ENCODE measurements around the gene SNAI3.

The SNAI3 gene

GRCh38 chr16:88685156-88686061 is 898 bp downstream of the SNAI3 start:
- peak in 1 of 2 experiments; percentile 28 for TF ChIP-seq CTCF (IDR thresholded peaks at IDR 0.05)
- no peaks in the 10 kb centered on the region for H3K9me3 ChIP-seq
- peaks cover 2 to 92% of the 10 kb centered on the region in 2 donors for H3K27me3 ChIP-seq
- no peaks in the 10 kb centered on the region for H3K36me3 ChIP-seq
- H3K27ac ChIP-seq = no peak overlapping the region
- no peak for DNase-seq
- H3K4me3 ChIP-seq = peak overlapping the region; percentile 36 to 46
- H3K4me1 ChIP-seq = peaks cover 0 to 22% (median 19%) of the 10 kb centered on the region in 4 donors
- intact Hi-C loops (cut with DNase I; ENCODE audit: low total_unique reads) = no loop called here

- no peak for TF ChIP-seq CTCF (IDR thresholded peaks at IDR 0.05)
- Histone ChIP-seq H3K36me3 (no peaks in the 10 kb centered on the region), H3K27ac (no peak overlapping the region), H3K4me1 (peaks cover 0 to 22% (median 19%) of the 10 kb centered on the region in 4 donors), H3K27me3 (peaks cover 2 to 88% of the 10 kb centered on the region in 2 donors), H3K4me3 (peak overlapping the region in 1 of 2 donors; percentile 46), H3K9me3 (no peaks in the 10 kb centered on the region)
- no peak for DNase-seq
- intact Hi-C loops (cut with DNase I; ENCODE audit: low total_unique reads) = no loop called here
Observed at GRCh38 chr16:88684569-88685155, 1.6 kb downstream of the SNAI3 start.

GRCh38 chr16:88681709-88682451 is 4.4 kb downstream of the SNAI3 start:
- Histone ChIP-seq H3K27ac (no peak overlapping the region), H3K9me3 (no peaks in the 10 kb centered on the region), H3K27me3 (peaks cover 2 to 84% of the 10 kb centered on the region in 2 donors), H3K4me3 (no peak overlapping the region), H3K36me3 (no peaks in the 10 kb centered on the region), H3K4me1 (peaks cover 0 to 19% (median 16%) of the 10 kb centered on the region in 4 donors)
- peak in 1 of 2 donors; percentile 79 for DNase-seq
- intact Hi-C loops (cut with DNase I; ENCODE audit: low total_unique reads) = no loop called here
- TF ChIP-seq CTCF (IDR thresholded peaks at IDR 0.05) = no peak

GRCh38 chr16:88681084-88681680 is 5.1 kb downstream of the SNAI3 start:
- intact Hi-C loops (cut with DNase I; ENCODE audit: low total_unique reads) = no loop called here
- TF ChIP-seq CTCF (IDR thresholded peaks at IDR 0.05) = no peak
- peaks cover 2 to 83% of the 10 kb centered on the region in 2 donors for H3K27me3 ChIP-seq
- no peaks in the 10 kb centered on the region for H3K9me3 ChIP-seq
- no peak overlapping the region for H3K4me3 ChIP-seq
- no peak for DNase-seq
- peaks cover 0 to 12% (median 9%) of the 10 kb centered on the region in 4 donors for H3K4me1 ChIP-seq
- H3K36me3 ChIP-seq = no peaks in the 10 kb centered on the region
- H3K27ac ChIP-seq = no peak overlapping the region

- H3K4me3 ChIP-seq = no peak overlapping the region
- TF ChIP-seq CTCF (IDR thresholded peaks at IDR 0.05) = no peak
- H3K4me1 ChIP-seq = peaks cover 0 to 6% (median 4%) of the 10 kb centered on the region in 4 donors
- peaks cover 0 to 77% of the 10 kb centered on the region in 2 donors for H3K27me3 ChIP-seq
- no peak for DNase-seq
- H3K9me3 ChIP-seq = no peaks in the 10 kb centered on the region
- no peak overlapping the region for H3K27ac ChIP-seq
- intact Hi-C loops (cut with DNase I; ENCODE audit: low total_unique reads) = no loop called here
- no peaks in the 10 kb centered on the region for H3K36me3 ChIP-seq
Observed at GRCh38 chr16:88680554-88681083, 5.7 kb downstream of the SNAI3 start.

All from tibial artery (tissue), 4 donors.